HuH-7.5 (cell line): ENCODE measurements around the gene SPTBN1.

Experiments
- DNase-seq: peaks from one replicate; pipeline ENCODE4 v3.0.0; 2011; ENCODE audit warnings: low spot score

SPTBN1 gene

DNA sequence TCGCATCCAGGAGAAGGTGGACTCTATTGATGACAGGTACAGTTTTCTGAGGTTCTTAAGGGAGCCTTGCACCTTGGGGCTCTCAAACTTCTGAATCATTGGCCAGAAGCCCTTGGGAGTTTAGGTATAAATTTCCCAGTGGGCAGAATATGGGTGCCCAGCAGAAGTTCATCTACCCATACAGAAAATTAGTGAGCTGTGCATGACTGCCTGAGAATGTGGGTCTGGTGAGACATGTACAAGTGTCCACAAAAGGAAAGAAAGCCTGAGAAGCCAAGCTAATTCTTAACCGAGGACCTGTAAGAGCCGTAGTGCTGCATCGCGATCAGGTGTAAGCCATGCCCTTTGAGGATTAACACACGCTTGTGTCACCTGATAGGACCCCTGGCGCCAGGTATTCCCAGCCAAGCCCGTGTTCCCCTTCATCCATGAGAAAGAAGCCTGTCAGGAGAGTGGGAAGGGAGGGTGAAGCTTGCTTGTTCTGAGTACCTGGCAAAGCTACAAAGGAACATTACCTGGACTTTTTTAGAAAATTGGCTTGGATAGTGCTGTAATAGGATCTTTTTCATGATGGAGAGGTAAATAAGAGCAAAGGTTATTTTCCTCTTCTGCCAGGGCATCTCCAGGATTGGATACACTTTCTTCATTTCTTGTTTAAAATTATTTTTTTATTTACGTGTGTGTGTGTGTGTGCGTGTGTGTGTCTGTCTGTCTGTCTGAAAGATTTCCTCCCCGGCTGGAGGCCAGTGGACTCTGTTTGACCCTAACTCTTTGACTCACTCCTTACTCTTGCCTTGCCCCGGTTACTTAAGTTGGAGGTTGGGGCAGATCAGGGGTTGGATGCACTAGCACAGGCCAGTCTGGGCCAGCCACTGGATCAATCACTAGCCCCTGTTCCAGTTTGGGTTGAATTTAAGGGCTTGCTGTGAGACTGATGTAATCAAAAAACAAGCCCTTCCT is 176.9 kb downstream of the SPTBN1 start:
- no peak for DNase-seq

DNA sequence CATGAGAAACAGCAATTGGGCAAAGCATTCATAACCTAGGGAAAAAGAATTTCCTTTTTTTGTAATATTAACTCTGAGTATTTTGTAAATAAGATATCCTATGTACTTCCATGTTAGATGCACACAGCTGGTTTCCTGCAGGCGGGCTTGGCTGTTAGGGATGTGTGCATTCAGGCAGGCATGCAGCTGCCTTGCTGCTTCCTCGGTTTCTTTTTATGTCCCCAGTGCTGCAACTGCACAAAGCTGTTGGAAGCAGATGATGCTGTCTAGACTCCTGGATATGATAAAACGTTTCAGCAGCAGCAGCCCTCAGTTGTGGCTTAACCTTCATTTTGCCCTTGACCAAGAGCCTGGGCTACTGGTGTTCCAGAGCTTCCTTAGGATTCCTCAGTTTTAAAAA is 177.9 kb downstream of the SPTBN1 start:
- no peak for DNase-seq

DNA sequence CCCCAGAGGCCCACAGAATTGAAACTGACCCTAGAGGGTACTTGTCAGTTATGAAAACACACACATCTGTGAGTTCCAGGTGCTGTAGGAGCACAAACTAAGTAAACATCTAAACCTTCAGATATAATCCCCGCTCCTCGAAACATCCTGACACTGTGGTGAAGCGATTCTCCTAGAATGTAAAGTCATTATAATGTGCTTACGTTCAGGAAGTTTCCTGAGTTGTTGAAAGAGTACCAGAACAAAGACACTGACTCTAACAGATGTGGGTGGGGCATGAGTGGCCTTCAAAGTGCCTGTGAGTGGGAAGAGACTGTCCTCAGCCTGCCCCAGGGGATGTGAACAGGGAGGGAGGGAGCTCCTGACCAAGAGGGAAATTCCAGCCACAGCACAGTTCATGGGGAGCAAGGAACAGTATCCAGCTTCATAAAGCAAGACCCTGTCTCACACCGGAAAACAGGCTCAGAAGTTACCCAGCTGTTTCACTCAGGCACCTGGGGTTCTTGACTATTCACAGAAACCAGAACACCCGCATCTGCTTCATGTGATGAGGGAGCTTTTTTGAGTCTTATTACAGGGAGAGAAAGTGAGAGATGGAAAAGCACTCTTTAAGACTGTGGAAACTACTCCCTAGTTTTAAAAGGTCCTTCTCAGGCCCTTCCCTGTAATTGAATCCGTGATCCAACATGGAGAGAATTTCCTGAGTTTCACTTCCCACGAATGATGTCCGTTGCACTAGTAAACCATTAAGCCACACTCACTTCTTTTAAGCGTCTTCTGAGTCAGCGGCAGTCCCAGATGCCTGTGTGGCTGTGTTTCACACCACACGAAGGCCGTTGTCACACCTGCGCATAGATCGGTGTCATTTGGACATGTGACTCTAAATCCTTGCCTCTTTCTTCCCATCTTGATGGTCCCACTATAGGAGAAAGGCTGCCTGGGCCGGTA is 178.7 kb downstream of the SPTBN1 start:
- DNase-seq: no peak

DNA sequence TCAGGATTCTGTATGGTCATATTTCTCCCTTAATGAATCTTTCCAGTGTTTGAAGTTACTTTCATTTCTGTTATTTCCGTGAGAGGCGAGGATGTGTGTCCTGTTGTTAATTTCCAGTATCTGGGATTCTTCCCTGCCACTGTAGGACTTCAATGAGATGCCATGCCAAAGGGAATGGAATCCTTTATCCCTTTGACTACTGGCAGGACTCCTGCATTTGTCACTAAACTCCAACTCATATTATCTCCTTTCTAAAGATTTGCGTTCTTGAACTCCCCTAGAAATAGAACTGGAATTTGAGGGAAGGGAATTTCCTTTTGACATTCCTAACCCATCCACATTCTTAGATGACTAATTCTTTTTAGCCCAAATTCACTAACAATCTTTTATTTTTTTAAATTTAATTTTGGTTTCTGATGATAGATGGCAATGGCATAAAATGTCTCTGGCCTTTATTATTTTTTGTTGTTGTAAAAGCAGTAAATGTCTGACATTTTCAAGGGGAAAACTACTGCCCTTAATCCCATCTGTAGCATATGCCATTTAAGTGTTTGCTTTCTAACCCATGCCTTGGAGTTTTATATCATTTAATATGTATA is 179.5 kb downstream of the SPTBN1 start:
- DNase-seq: no peak

DNA sequence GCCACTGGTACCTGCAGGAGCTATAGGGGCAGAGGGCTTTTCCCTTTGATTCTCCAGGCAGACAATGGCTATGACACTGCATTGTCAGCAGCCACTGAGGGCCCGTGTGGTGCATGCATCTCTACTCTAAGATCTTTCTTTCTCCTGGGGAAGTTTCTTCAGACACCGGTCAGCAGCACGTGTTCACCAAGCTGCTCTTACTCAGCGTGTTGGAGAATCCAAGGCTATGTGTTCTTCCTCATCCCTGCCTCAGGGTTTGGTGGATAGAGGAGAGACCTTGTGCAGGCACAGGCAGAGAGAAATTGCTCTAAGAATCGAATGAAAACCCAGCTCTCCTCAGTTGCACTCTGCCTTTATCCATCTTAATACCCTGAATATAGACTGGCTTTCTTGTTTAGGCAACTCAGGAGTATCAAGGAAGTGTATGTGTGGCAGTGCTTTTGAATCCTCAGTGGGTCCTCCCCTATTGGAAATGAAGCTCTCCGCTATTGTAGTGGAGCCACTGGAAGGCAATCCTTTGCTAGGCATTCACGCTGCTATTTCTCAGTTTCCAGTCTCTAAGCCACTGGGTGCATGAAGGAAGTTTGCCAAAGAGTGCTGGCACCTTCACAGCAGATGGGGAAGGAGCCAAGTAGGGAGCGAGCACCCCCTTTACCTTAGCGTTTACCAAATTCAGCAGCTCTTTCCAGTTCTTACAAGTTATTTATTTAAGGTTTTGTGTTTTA is 180.4 kb downstream of the SPTBN1 start:
- DNase-seq: no peak

DNA sequence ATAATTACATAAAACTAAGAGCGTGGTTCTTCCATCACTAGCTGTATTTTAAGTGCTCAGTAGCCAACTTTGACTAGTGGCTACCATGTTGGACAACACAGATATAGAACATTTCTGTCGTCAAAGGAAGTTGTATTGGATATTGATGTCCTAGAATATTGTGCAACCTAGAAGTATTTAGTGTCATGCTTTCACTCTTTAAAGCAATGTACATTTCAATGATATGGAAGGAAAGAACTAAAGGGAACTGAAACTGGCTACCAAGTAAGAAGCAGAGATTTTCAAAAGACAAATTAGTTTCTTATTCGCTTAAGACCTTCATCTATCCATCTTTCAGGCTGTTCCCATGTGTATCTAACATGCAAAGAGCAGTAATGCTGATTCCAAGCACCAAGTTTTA is 182.0 kb downstream of the SPTBN1 start:
- DNase-seq: no peak

DNA sequence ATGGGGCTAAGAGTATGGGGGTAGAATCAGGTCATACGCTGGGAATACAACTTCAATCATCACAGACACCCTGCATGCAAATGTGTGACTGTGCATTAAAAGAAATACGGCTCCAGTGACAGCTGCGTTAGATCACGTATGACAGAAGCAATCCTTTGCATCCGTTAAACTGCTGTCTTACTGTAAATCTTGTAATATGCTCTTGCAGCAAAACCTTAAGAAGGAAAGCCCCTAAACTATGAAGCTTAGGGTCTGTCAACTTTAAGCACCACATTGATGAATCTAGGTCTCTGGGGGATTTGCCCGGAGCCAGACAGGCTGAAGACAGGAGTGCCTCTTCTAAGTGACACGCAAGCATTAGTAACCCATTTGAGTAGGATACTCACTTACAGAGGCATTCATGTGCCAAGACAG is 182.7 kb downstream of the SPTBN1 start:
- no peak for DNase-seq

DNA sequence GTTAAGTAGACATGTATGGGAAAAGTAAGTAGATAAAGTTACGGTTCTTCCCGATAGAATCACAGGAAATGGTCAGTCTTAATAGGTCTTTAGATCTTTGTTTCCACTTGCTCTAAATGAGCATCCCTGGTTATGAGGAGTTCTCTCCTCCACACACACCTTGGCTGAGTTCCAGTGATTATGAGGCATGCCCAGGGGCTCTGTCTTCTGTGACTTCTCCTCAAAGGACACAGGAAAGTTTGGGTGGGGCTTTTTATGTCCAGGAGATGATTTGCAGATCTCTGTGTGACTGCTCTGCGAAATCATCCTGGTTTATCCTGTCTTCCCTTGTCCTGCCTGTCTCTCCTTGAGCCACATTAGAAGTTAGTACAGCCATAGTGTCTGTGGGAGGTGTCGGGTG is 183.5 kb downstream of the SPTBN1 start:
- DNase-seq: no peak

DNA sequence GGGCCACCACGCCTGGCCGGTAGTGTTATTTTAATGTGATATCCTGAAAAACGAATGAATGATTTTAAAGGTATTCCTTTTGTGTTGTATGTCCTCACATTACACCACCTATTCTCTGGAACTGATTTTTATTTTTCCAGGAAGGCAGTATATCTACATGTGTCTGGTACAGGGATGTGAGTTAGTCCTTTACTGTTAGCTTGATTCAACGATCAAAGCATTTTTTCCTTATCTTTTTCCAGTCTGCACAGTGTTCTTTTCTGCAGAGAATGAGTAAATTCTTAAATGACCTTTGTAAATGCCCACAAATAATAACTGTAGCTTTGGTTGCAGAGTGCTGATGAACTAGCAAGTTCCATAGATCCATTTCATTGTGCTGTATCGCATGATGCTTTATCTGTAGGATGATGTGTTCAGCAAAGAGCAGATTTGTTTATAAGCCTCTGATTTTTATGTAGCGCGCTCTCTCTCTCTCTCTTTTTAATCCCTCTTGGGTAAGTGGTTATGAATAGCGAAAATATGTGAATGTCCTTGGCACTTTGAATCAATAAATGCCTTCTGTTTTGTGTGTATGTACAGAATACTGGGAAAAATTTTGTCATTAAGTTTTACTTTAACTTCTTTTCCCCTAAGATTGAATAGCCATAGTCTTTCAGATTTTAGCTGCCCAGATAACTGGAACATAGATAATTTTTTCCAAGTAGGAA is 184.9 kb downstream of the SPTBN1 start:
- DNase-seq: no peak

- DNase-seq: no peak
Observed at GRCh38 chr2:54641988-54642387, 185.9 kb downstream of the SPTBN1 start.

DNA sequence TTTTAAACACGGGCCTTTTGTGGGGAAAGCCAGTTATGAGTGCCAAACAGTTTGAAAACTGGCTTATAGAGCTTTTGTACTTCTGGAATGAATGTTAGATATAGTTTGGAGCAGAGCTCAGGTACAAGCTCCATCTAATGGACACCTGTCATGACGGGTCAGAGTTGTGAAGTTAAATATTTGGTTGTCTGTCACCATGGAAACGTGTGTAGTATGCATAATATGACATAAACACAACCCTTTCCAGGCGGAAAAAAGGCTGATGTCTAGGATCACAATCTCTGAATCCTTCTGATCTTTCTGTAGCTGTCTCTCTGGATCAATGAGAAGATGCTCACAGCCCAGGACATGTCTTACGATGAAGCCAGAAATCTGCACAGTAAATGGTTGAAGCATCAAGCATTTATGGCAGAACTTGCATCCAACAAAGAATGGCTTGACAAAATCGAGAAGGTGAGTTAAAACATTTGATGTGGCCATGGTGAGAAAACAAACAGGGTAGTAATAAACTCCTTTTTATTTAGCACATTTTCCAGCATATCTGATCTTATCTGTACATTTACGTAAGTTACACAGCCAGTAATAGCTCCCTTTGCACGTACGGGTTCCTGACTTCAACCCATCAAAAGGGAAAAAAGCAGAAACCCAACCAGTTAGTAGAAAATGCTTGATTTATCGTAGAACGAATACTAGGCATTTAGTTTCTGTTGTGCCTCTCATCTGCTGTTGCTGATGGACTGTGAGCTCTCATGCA is 186.7 kb downstream of the SPTBN1 start:
- DNase-seq: no peak

GRCh38 chr2:54644236-54644635 is 188.1 kb downstream of the SPTBN1 start:
- DNase-seq: no peak

DNA sequence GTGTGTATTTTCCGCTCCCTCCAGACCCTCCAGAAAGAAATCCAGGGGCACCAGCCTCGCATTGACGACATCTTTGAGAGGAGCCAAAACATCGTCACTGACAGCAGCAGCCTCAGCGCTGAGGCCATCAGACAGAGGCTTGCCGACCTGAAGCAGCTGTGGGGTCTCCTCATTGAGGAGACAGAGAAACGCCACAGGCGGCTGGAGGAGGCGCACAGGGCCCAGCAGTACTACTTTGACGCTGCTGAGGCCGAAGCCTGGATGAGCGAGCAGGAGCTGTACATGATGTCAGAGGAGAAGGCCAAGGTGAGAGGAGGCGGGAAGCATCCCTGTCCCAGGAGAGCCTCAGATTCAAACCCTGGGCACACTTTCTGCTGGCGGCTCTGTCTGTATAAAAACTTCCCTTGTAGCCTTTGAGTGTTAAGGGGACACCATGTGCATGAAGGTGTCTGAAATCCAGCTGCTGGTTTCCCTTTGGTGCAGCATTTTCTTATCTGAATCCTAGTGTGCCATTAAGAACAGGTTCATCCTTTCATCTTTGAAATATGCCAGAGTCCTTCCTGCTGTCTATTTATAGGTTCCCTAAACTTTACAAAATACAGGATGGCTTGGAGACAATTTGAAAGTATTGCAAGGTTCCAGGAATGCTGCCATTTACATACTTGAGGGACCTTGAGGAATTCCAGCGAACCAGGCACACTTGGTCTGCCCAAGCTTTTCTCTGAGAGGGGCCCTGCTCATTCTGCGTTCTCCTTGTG is 190.2 kb downstream of the SPTBN1 start:
- DNase-seq: no peak

GRCh38 chr2:54648256-54648655 is 192.1 kb downstream of the SPTBN1 start:
- DNase-seq: no peak

DNA sequence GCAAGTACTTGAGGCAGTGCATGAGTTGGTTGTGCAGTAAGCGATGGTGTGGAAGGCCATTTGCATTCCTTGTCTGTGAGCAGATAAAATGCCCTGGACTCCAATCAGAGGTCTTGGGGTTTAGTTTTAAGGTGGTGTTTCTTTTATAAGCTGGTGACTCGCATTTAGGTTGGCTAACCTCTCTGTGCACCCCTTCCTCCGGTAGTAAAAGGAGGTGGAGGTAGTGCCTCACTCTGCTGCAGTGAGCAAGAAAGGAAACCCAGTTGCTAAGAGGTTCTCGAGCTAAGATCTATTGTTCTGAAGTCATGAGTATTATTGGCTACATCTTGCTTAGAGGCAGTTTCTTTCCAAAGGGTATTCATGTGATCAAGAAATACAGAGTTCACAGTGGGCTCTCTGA is 193.1 kb downstream of the SPTBN1 start:
- DNase-seq: no peak

DNA sequence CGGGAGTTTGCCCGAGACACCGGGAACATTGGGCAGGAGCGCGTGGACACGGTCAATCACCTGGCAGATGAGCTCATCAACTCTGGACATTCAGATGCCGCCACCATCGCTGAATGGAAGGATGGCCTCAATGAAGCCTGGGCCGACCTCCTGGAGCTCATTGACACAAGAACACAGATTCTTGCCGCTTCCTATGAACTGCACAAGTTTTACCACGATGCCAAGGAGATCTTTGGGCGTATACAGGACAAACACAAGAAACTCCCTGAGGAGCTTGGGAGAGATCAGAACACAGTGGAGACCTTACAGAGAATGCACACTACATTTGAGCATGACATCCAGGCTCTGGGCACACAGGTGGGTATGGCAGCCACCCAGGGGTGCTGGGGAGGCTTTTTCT is 193.5 kb downstream of the SPTBN1 start:
- no peak for DNase-seq

GRCh38 chr2:54650612-54651011 is 194.5 kb downstream of the SPTBN1 start:
- no peak for DNase-seq

- no peak for DNase-seq
Observed at GRCh38 chr2:54651291-54651690, 195.2 kb downstream of the SPTBN1 start.

- no peak for DNase-seq
Observed at GRCh38 chr2:54652540-54652939, 196.4 kb downstream of the SPTBN1 start.
